GM12878 (cell line): Measurements from ENCODE around the gene RTEL1.
"Not testable (repeated sequence)": the region's sequence is repeated elsewhere in the genome, so short reads cannot be mapped to it uniquely, and the experiment has no call there.

Experiments
- ATF7 ChIP-seq: fragments of 450-650 bp; IDR thresholded peaks from 2 replicates; pipeline ENCODE4 v1.6.1; 2016; ENCODE audit warnings: low read depth, mild to moderate bottlenecking
- EP300 ChIP-seq, 2 experiments: fragments of 150-350 bp in 1 of 2; IDR thresholded peaks; 2 replicates each; pipeline ENCODE4 v1.6.1; 2011 to 2012; ENCODE audit warnings: low read depth in 2 of 2, low read length in 2 of 2, borderline replicate concordance in 1 of 2, improper control_type of control experiment in 1 of 2, inconsistent platforms in 1 of 2; ENCODE audit not compliant: control insufficient read depth in 1 of 2
- JUNB ChIP-seq: IDR thresholded peaks from 2 replicates; pipeline ENCODE4 v1.6.1; 2016; ENCODE audit warnings: antibody characterized with exemption, mild to moderate bottlenecking
- RFX5 ChIP-seq: IDR thresholded peaks from 2 replicates; pipeline ENCODE4 v1.6.1; 2011; ENCODE audit warnings: low read depth, low read length, improper control_type of control experiment
- TF ChIP-seq, protein P1 (sequence below), 3 experiments: IDR thresholded peaks in 2 of 3; conservative IDR thresholded peaks in 1 of 3; 2 replicates each; pipeline ENCODE4 v1.5.1; 2011; ENCODE audit warnings: low read depth in 3 of 3, low read length in 3 of 3, mild to moderate bottlenecking in 3 of 3, control low read depth in 2 of 3, moderate library complexity in 2 of 3, inconsistent platforms in 1 of 3, mixed read lengths in 1 of 3; ENCODE audit not compliant: control insufficient read depth in 2 of 3, insufficient read depth in 1 of 3; ENCODE audit errors: extremely low read depth in 1 of 3
- TF ChIP-seq, protein P2 (sequence below): IDR thresholded peaks from 2 replicates; pipeline ENCODE4 v1.6.1; 2012; ENCODE audit warnings: improper control_type of control experiment, low read depth, low read length; ENCODE audit not compliant: insufficient replicate concordance

DNA sequence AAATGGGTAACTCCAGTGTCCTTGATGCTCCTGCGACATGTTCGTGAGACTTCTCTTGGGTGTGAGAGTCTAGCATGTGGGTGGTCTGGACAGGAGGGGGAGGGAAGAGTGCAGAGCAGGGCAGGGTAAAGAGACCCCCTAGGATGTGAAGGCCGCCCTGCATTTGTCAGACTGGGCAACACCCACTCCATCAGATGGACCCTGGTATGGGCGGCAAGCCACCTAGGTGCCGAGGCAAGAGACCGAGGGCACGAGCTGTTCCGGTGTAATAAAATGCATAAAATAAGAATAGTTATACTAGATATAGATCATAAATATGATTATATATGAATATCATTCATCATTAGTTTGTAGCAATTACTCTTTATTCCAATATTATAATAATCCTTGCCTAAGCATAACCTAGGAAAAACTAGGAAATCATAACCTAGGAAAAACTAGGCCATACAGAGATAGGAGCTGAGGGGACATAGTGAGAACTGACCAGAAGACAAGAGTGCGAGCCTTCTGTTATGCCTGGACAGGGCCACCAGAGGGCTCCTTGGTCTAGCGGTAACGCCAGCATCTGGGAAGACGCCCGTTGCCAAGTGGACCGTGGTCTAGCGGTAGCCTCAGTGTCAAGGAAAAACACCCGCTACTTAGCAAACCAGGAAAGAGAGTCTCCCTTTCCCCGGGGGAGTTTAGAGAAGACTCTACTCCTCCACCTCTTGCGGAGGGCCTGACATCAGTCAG, 44.1 kb upstream of the RTEL1 start:
- not testable (repeated sequence) for TF ChIP-seq ATF7; EP300 (IDR thresholded peaks at IDR 0.05; ENCODE audit: borderline replicate concordance in 1 of 2, control insufficient read depth in 1 of 2, low read depth in 2 of 2, low read length in 2 of 2); JUNB; RFX5
- TF ChIP-seq, protein P1, sequence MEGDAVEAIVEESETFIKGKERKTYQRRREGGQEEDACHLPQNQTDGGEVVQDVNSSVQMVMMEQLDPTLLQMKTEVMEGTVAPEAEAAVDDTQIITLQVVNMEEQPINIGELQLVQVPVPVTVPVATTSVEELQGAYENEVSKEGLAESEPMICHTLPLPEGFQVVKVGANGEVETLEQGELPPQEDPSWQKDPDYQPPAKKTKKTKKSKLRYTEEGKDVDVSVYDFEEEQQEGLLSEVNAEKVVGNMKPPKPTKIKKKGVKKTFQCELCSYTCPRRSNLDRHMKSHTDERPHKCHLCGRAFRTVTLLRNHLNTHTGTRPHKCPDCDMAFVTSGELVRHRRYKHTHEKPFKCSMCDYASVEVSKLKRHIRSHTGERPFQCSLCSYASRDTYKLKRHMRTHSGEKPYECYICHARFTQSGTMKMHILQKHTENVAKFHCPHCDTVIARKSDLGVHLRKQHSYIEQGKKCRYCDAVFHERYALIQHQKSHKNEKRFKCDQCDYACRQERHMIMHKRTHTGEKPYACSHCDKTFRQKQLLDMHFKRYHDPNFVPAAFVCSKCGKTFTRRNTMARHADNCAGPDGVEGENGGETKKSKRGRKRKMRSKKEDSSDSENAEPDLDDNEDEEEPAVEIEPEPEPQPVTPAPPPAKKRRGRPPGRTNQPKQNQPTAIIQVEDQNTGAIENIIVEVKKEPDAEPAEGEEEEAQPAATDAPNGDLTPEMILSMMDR (IDR thresholded peaks at IDR 0.05 in 2 of 3, conservative IDR thresholded peaks at IDR 0.05 in 1 of 3; ENCODE audit: control insufficient read depth in 2 of 3, extremely low read depth in 1 of 3, insufficient read depth in 1 of 3, low read depth in 3 of 3, low read length in 3 of 3) = not testable (repeated sequence)
- TF ChIP-seq, protein P2, sequence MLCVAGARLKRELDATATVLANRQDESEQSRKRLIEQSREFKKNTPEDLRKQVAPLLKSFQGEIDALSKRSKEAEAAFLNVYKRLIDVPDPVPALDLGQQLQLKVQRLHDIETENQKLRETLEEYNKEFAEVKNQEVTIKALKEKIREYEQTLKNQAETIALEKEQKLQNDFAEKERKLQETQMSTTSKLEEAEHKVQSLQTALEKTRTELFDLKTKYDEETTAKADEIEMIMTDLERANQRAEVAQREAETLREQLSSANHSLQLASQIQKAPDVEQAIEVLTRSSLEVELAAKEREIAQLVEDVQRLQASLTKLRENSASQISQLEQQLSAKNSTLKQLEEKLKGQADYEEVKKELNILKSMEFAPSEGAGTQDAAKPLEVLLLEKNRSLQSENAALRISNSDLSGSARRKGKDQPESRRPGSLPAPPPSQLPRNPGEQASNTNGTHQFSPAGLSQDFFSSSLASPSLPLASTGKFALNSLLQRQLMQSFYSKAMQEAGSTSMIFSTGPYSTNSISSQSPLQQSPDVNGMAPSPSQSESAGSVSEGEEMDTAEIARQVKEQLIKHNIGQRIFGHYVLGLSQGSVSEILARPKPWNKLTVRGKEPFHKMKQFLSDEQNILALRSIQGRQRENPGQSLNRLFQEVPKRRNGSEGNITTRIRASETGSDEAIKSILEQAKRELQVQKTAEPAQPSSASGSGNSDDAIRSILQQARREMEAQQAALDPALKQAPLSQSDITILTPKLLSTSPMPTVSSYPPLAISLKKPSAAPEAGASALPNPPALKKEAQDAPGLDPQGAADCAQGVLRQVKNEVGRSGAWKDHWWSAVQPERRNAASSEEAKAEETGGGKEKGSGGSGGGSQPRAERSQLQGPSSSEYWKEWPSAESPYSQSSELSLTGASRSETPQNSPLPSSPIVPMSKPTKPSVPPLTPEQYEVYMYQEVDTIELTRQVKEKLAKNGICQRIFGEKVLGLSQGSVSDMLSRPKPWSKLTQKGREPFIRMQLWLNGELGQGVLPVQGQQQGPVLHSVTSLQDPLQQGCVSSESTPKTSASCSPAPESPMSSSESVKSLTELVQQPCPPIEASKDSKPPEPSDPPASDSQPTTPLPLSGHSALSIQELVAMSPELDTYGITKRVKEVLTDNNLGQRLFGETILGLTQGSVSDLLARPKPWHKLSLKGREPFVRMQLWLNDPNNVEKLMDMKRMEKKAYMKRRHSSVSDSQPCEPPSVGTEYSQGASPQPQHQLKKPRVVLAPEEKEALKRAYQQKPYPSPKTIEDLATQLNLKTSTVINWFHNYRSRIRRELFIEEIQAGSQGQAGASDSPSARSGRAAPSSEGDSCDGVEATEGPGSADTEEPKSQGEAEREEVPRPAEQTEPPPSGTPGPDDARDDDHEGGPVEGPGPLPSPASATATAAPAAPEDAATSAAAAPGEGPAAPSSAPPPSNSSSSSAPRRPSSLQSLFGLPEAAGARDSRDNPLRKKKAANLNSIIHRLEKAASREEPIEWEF = not testable (repeated sequence)
